Kidney (tissue), 14 donors: ENCODE data around the gene CNNM3. TPM values are rescaled to one million over a fixed set of nuclear protein-coding genes. Genes with fewer than 3 reads are reported as not detected.

Experiments
- DNase-seq, 5 donors: peaks; one replicate each; pipeline ENCODE4 v3.0.0-alpha.2; 2013 to 2020
- FAIRE-seq: peaks from 2 replicates; lab custom pipeline; 2012; peaks lifted over from hg19 to GRCh38; lab: Jason Lieb, UNC
- H3K27ac ChIP-seq, 2 donors: one replicate each; pipeline ENCODE4 v1.7.0; 2013; ENCODE audit warnings: low read depth in 2 of 2, low read length in 2 of 2, inconsistent platforms in 1 of 2
- H3K27me3 ChIP-seq: one replicate; pipeline ENCODE4 v1.7.1; 2013; ENCODE audit warnings: low read length, inconsistent platforms; ENCODE audit not compliant: control insufficient read depth, insufficient read depth
- H3K36me3 ChIP-seq, 3 donors: one replicate each; pipeline versions ENCODE4 v1.7.0 to v1.7.1; 2013; ENCODE audit warnings: low read length in 3 of 3, control low read depth in 1 of 3, inconsistent platforms in 1 of 3; ENCODE audit not compliant: insufficient read depth in 3 of 3, control insufficient read depth in 2 of 3
- H3K4me1 ChIP-seq, 3 donors: one replicate each; pipeline versions ENCODE4 v1.7.0 to v1.7.1; 2013; ENCODE audit warnings: low read length in 3 of 3, inconsistent platforms in 1 of 3, low read depth in 1 of 3; ENCODE audit not compliant: control insufficient read depth in 2 of 3, insufficient read depth in 2 of 3
- H3K4me3 ChIP-seq, 3 donors: one replicate each; pipeline versions ENCODE4 v1.7.0 to v1.8.1; 2013; ENCODE audit warnings: low read length in 3 of 3, control low read depth in 1 of 3, inconsistent platforms in 1 of 3
- H3K9ac ChIP-seq, 3 donors: one replicate each; pipeline versions ENCODE4 v1.7.0 to v1.7.1; 2013; ENCODE audit warnings: low read length in 3 of 3, control low read depth in 1 of 3, inconsistent platforms in 1 of 3
- H3K9me3 ChIP-seq, 3 donors: one replicate each; pipeline versions ENCODE4 v1.7.0 to v1.7.1; 2013; ENCODE audit warnings: low read length in 3 of 3, control low read depth in 1 of 3, inconsistent platforms in 1 of 3; ENCODE audit not compliant: control insufficient read depth in 2 of 3, insufficient read depth in 1 of 3
- intact Hi-C: fragments of 100-400 bp; cut with DNase I; formaldehyde crosslinking; loops from one replicate; pipeline ENCODE4 v1.11.1; 2022
- microRNA-seq: library from miRNA; unstranded; fragments of <30 nt; microRNA quantifications from one replicate; pipeline ENCODE4 v1.2.0, GENCODE V29; 2020
- polyA plus RNA-seq: library from polyadenylated mRNA; stranded (reverse); fragments of 350-450 nt; fragmentation: Illumina TruSeq; extraction: RNeasy Lipid Tissue Mini Kit (QIAGEN cat#74804); gene quantifications from one replicate; pipeline ENCODE4 v1.2.3, GENCODE V29; 2014; ENCODE audit warnings: low read depth, low replicate concordance; ENCODE audit not compliant: insufficient read depth
- total RNA-seq: library from RNA; stranded (reverse); fragmentation: NEBNext Ultra II Directional; extraction: Animal tissue kit (Norgen Biotek cat#: 25700); gene quantifications from one replicate; pipeline ENCODE4 v1.2.1, GENCODE V29; 2021
- TF ChIP-seq, protein P1 (sequence below): IDR thresholded peaks from 3 replicates; pipeline ENCODE4 v1.5.1; 2012; ENCODE audit warnings: mild to moderate bottlenecking, moderate library complexity, borderline replicate concordance; ENCODE audit not compliant: insufficient read depth; ENCODE audit errors: extremely low read depth
- donor health status: control.
- donor health status: control.
- donor health status: control.
- donor health status: control.
- donor health status: control.
- donor health status: DM: yes; HTN: yes; CAD: no.
- donor health status: Normal renal cell carcinoma (clear cell type).

The CNNM3 gene
- total and polyA plus RNA-seq, 2 donors from 2014 or later: 6.9 to 26.1 TPM

GRCh38 chr2:96882906-96883305 lies 66.8 kb downstream of the CNNM3 start:
- DNase-seq (no peak), FAIRE-seq (no peak)
- Histone ChIP-seq H3K9ac (no peak overlapping the region), H3K4me1 (peaks cover 0 to 10% (median 0%) of the 10 kb centered on the region in 3 donors), H3K36me3 (no peaks in the 10 kb centered on the region), H3K27ac (no peak overlapping the region), H3K4me3 (no peak overlapping the region), H3K9me3 (no peaks in the 10 kb centered on the region), H3K27me3 (no peaks in the 10 kb centered on the region)
- intact Hi-C loops: no loop called here
- TF ChIP-seq, protein P1, sequence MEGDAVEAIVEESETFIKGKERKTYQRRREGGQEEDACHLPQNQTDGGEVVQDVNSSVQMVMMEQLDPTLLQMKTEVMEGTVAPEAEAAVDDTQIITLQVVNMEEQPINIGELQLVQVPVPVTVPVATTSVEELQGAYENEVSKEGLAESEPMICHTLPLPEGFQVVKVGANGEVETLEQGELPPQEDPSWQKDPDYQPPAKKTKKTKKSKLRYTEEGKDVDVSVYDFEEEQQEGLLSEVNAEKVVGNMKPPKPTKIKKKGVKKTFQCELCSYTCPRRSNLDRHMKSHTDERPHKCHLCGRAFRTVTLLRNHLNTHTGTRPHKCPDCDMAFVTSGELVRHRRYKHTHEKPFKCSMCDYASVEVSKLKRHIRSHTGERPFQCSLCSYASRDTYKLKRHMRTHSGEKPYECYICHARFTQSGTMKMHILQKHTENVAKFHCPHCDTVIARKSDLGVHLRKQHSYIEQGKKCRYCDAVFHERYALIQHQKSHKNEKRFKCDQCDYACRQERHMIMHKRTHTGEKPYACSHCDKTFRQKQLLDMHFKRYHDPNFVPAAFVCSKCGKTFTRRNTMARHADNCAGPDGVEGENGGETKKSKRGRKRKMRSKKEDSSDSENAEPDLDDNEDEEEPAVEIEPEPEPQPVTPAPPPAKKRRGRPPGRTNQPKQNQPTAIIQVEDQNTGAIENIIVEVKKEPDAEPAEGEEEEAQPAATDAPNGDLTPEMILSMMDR: no peak

DNA sequence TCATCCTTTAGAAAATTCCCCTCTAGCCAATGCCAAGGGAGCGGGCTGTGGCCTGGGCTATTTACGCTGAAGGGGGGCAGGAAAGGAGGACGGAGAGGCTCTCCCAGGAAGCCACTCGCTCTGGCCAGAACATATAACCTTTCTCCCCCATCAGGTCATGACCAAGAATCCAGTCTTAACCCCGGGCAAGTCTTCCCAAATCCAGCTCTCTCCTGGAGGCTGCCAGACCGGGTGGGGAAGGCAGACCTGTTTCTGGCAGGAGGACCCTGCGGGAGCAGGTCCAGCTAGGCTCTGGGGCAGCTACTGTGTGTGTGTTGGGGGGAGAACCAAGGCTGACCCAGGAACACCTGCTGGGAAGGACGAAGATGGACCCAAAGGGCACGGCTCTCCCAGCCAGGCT lies 67.2 kb downstream of the CNNM3 start:
- no peaks in the 10 kb centered on the region for H3K27me3 ChIP-seq
- intact Hi-C loops: no loop called here
- TF ChIP-seq, protein P1: no peak
- peaks cover 0 to 13% (median 2%) of the 10 kb centered on the region in 3 donors for H3K4me1 ChIP-seq
- FAIRE-seq (no peak), DNase-seq (no peak)
- no peaks in the 10 kb centered on the region for H3K36me3 ChIP-seq
- H3K9me3 ChIP-seq: no peaks in the 10 kb centered on the region
- H3K4me3 ChIP-seq: no peak overlapping the region
- no peak overlapping the region for H3K27ac ChIP-seq
- H3K9ac ChIP-seq: no peak overlapping the region

Small RNA genes within 50 kb of the gene (microRNA-seq; reads per million reads assigned to microRNA genes)
- not detected for gene MIR3127

Other genes starting within 250 kb of the CNNM3 start
- gene KANSL3, start 178.0 kb upstream of the CNNM3 start, total RNA-seq: 48.8 TPM
- gene KANSL3, start 178.0 kb upstream of the CNNM3 start, polyA plus RNA-seq: 17.5 TPM
- 1.3 TPM for gene FER1L5, start 173.5 kb upstream of the CNNM3 start, total RNA-seq
- gene FER1L5, start 173.5 kb upstream of the CNNM3 start, polyA plus RNA-seq: 0.15 TPM
- gene LMAN2L, start 76.2 kb upstream of the CNNM3 start, total RNA-seq: 23.0 TPM
- 25.3 TPM for gene LMAN2L, start 76.2 kb upstream of the CNNM3 start, polyA plus RNA-seq
- gene CNNM4, start 55.4 kb upstream of the CNNM3 start, total RNA-seq: 14.5 TPM
- gene CNNM4, start 55.4 kb upstream of the CNNM3 start, polyA plus RNA-seq: 3.7 TPM
- gene ANKRD23, start 27.8 kb downstream of the CNNM3 start, total RNA-seq: 4.0 TPM
- 1.6 TPM for gene ANKRD23, start 27.8 kb downstream of the CNNM3 start, polyA plus RNA-seq
- 10.8 TPM for gene ANKRD39, start 41.7 kb downstream of the CNNM3 start, total RNA-seq
- gene ANKRD39, start 41.7 kb downstream of the CNNM3 start, polyA plus RNA-seq: 19.2 TPM
- gene SEMA4C, start 53.8 kb downstream of the CNNM3 start, total RNA-seq: 44.6 TPM
- gene SEMA4C, start 53.8 kb downstream of the CNNM3 start, polyA plus RNA-seq: 11.1 TPM
- gene FAM178B, start 170.3 kb downstream of the CNNM3 start, total RNA-seq: 0.44 TPM
- not detected for gene FAM178B, start 170.3 kb downstream of the CNNM3 start, polyA plus RNA-seq